Measurements from ENCODE around the gene GNAL.

Gene GNAL

DNA sequence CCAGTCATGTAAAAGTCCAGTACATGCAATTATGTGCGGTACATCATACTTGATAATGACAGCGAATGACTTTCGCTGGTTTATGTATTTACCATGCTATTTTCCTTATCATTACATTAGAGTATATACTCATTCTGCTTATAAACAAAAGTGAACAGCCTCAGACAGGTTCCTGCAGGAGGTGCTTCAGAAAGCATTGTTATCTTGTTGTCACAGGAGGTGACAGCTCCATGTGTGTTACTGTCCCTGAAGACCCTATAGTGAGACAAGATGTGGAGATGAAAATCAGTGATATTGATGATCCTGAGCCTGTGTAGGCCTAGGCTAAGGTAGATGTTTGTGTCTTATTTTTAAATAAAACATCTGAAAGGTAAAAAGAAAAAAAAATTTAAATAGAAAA, 234.4 kb downstream of the GNAL start:
- TF ChIP-seq CTCF (IDR thresholded peaks at IDR 0.05): no peak

DNA sequence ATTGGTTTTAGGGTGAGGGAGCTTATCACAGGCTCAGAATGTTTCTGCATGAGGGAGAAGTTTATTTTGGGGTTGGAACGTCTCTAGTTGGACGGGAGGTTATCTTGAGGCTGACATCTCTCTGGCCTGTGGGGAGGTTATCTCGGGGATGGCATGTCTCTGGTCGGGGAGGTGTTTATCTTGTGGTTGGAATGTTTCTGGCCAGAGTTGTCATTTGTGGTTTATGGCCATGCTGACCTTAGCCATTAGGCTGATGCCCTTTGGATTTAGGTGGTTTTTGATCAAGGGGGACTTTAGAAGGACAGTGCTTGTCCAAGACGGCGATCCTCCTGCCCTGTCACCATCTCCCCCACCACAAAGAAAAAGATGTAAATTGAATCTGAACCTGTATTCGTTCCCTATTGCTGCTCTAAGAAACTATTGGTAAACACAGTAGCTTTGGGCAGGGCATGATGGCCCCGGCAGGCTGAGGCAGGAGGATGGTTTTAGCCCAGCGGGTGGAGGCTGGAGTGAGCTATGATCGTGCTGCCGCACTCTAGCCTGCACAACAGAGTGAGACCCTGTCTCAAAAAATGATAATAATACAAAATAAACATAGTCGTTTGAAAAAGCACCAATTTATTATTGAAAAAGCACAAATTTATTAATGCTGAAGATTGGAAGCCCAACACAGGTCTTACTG, 236.9 kb downstream of the GNAL start:
- Histone ChIP-seq H3K4me1 (no peaks in the 10 kb centered on the region), H3K27me3 (no peaks in the 10 kb centered on the region), H3K9me3 (no peaks in the 10 kb centered on the region), H3K36me3 (no peaks in the 10 kb centered on the region), H3K4me3 (no peak overlapping the region), H3K27ac (no peak overlapping the region)
- intact Hi-C loops (cut with DNase I; ENCODE audit: low total_unique reads): no loop called here
- no peak for DNase-seq
- TF ChIP-seq CTCF (IDR thresholded peaks at IDR 0.05): no peak

More for the DNA sequence above, 234.4 kb downstream of the GNAL start:
- H3K4me1 ChIP-seq: no peaks in the 10 kb centered on the region
- no peak for DNase-seq
- H3K27me3 ChIP-seq: no peaks in the 10 kb centered on the region
- no peaks in the 10 kb centered on the region for H3K9me3 ChIP-seq
- no peak overlapping the region for H3K27ac ChIP-seq
- intact Hi-C loops (cut with DNase I; ENCODE audit: low total_unique reads): no loop called here
- no peak overlapping the region for H3K4me3 ChIP-seq
- no peaks in the 10 kb centered on the region for H3K36me3 ChIP-seq

DNA sequence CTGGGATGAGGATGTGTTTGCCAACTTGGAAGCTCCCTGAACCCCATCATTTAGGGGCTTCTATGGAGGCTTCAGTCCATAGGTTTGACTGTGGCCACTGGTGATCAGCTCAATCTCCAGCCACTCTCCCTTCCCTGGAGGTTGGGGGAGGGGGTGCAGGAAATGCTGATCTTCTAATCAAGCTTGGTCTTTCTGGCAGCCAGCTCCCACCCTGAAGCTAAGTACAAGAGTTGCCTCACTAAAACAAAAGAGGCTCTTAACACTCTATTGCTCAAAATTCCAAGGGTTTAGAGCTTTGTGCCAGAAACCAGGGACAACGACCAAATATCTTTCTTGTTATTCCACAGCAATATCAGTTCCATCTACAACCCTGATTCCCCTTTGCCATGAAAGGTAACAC, 238.4 kb downstream of the GNAL start:
- Histone ChIP-seq H3K27me3 (no peaks in the 10 kb centered on the region), H3K9me3 (no peaks in the 10 kb centered on the region), H3K4me1 (no peaks in the 10 kb centered on the region), H3K27ac (no peak overlapping the region), H3K36me3 (no peaks in the 10 kb centered on the region), H3K4me3 (no peak overlapping the region)
- DNase-seq: no peak
- intact Hi-C loops (cut with DNase I; ENCODE audit: low total_unique reads): no loop called here
- TF ChIP-seq CTCF (IDR thresholded peaks at IDR 0.05): no peak

GRCh38 chr18:11932393-11932792, 243.3 kb downstream of the GNAL start:
- DNase-seq: no peak
- Histone ChIP-seq H3K36me3 (no peaks in the 10 kb centered on the region), H3K9me3 (no peaks in the 10 kb centered on the region), H3K4me3 (no peak overlapping the region), H3K27ac (no peak overlapping the region), H3K4me1 (no peaks in the 10 kb centered on the region), H3K27me3 (no peaks in the 10 kb centered on the region)
- intact Hi-C loops (cut with DNase I; ENCODE audit: low total_unique reads): loop anchor here (10.0 kb wide), 1 partner anchor 198 kb away; no protein-coding TSS in a partner anchor
- no peak for TF ChIP-seq CTCF (IDR thresholded peaks at IDR 0.05)
